ENCODE measurements around the gene MLLT6. TPM values are rescaled to one million over a fixed set of nuclear protein-coding genes. Genes with fewer than 3 reads are reported as not detected.

Gene MLLT6
- total RNA-seq, 1 experiment from 2014 or later: 48.0 TPM

GRCh38 chr17:38751808-38752307, 46.8 kb downstream of the MLLT6 start (continued):
- TF ChIP-seq FOXP4 (CRISPR knock-in tag; IDR thresholded peaks at IDR 0.05): 0 out of 2 replicates have a peak, but pooled peaks have one; percentile 17
- no peak for TF ChIP-seq NFYB (CRISPR knock-in tag; conservative IDR thresholded peaks at IDR 0.05; ENCODE audit: low read depth)
- peak; percentile 60; the same call in 1 of the 2 replicates for TF ChIP-seq ZBTB21 (CRISPR knock-in tag; IDR thresholded peaks at IDR 0.05; ENCODE audit: borderline replicate concordance)
- TF ChIP-seq, protein P1, sequence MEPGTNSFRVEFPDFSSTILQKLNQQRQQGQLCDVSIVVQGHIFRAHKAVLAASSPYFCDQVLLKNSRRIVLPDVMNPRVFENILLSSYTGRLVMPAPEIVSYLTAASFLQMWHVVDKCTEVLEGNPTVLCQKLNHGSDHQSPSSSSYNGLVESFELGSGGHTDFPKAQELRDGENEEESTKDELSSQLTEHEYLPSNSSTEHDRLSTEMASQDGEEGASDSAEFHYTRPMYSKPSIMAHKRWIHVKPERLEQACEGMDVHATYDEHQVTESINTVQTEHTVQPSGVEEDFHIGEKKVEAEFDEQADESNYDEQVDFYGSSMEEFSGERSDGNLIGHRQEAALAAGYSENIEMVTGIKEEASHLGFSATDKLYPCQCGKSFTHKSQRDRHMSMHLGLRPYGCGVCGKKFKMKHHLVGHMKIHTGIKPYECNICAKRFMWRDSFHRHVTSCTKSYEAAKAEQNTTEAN (CRISPR knock-in tag; IDR thresholded peaks at IDR 0.05): no peak
- no peak for TF ChIP-seq ATF1 (CRISPR knock-in tag; IDR thresholded peaks at IDR 0.05)
- 0 out of 2 replicates have a peak, but pooled peaks have one; percentile 19 for TF ChIP-seq CREB1 (CRISPR knock-in tag; IDR thresholded peaks at IDR 0.05)
- TF ChIP-seq ZNF138 (CRISPR knock-in tag; conservative IDR thresholded peaks at IDR 0.05): no peak
- no peak for TF ChIP-seq FOXK1 (CRISPR knock-in tag; IDR thresholded peaks at IDR 0.05)
- no peak for TF ChIP-seq GRHL2 (CRISPR knock-in tag; IDR thresholded peaks at IDR 0.05; ENCODE audit: insufficient replicate concordance, severe bottlenecking)
- TF ChIP-seq HMGA2 (CRISPR knock-in tag; IDR thresholded peaks at IDR 0.05): no peak
- TF ChIP-seq, protein P2, sequence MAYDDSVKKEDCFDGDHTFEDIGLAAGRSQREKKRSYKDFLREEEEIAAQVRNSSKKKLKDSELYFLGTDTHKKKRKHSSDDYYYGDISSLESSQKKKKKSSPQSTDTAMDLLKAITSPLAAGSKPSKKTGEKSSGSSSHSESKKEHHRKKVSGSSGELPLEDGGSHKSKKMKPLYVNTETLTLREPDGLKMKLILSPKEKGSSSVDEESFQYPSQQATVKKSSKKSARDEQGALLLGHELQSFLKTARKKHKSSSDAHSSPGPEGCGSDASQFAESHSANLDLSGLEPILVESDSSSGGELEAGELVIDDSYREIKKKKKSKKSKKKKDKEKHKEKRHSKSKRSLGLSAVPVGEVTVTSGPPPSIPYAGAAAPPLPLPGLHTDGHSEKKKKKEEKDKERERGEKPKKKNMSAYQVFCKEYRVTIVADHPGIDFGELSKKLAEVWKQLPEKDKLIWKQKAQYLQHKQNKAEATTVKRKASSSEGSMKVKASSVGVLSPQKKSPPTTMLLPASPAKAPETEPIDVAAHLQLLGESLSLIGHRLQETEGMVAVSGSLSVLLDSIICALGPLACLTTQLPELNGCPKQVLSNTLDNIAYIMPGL (CRISPR knock-in tag; IDR thresholded peaks at IDR 0.05): peak; percentile 97
- TF ChIP-seq RORB (CRISPR knock-in tag; IDR thresholded peaks at IDR 0.05): no peak
- no peak; the same call in 1 of the 2 replicates for TF ChIP-seq KAT7 (CRISPR knock-in tag; IDR thresholded peaks at IDR 0.05; ENCODE audit: borderline replicate concordance)
- TF ChIP-seq, protein P3, sequence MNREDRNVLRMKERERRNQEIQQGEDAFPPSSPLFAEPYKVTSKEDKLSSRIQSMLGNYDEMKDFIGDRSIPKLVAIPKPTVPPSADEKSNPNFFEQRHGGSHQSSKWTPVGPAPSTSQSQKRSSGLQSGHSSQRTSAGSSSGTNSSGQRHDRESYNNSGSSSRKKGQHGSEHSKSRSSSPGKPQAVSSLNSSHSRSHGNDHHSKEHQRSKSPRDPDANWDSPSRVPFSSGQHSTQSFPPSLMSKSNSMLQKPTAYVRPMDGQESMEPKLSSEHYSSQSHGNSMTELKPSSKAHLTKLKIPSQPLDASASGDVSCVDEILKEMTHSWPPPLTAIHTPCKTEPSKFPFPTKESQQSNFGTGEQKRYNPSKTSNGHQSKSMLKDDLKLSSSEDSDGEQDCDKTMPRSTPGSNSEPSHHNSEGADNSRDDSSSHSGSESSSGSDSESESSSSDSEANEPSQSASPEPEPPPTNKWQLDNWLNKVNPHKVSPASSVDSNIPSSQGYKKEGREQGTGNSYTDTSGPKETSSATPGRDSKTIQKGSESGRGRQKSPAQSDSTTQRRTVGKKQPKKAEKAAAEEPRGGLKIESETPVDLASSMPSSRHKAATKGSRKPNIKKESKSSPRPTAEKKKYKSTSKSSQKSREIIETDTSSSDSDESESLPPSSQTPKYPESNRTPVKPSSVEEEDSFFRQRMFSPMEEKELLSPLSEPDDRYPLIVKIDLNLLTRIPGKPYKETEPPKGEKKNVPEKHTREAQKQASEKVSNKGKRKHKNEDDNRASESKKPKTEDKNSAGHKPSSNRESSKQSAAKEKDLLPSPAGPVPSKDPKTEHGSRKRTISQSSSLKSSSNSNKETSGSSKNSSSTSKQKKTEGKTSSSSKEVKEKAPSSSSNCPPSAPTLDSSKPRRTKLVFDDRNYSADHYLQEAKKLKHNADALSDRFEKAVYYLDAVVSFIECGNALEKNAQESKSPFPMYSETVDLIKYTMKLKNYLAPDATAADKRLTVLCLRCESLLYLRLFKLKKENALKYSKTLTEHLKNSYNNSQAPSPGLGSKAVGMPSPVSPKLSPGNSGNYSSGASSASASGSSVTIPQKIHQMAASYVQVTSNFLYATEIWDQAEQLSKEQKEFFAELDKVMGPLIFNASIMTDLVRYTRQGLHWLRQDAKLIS (CRISPR knock-in tag; IDR thresholded peaks at IDR 0.05; ENCODE audit: borderline replicate concordance): no peak
- no peak; the same call in 1 of the 2 replicates for TF ChIP-seq PRRX2 (CRISPR knock-in tag; IDR thresholded peaks at IDR 0.05)
- no peak for TF ChIP-seq ZNF671 (CRISPR knock-in tag; IDR thresholded peaks at IDR 0.05)
- TF ChIP-seq ETV6 (CRISPR knock-in tag; IDR thresholded peaks at IDR 0.05): peak; percentile 47; the same call in 1 of the 2 replicates
- TF ChIP-seq ATF6 (CRISPR knock-in tag; IDR thresholded peaks at IDR 0.05): no peak
- no peak for TF ChIP-seq NFE2L1 (CRISPR knock-in tag; IDR thresholded peaks at IDR 0.05)
- TF ChIP-seq GTF2I (CRISPR knock-in tag; conservative IDR thresholded peaks at IDR 0.05): no peak
- TF ChIP-seq ZMAT4 (CRISPR knock-in tag; IDR thresholded peaks at IDR 0.05): no peak
- no peak for TF ChIP-seq JAZF1 (CRISPR knock-in tag; IDR thresholded peaks at IDR 0.05)
- 0 out of 2 replicates have a peak, but pooled peaks have one; percentile 26 for TF ChIP-seq USF2 (CRISPR knock-in tag; IDR thresholded peaks at IDR 0.05)
- no peak for TF ChIP-seq CTCF (IDR thresholded peaks at IDR 0.05)
- TF ChIP-seq TP53 (CRISPR knock-in tag; IDR thresholded peaks at IDR 0.05): no peak
- TF ChIP-seq CBFB (CRISPR knock-in tag; IDR thresholded peaks at IDR 0.05; ENCODE audit: low read depth): peak; percentile 53; the same call in 1 of the 2 replicates
- no peak for TF ChIP-seq ELF4 (CRISPR knock-in tag; IDR thresholded peaks at IDR 0.05; ENCODE audit: low read depth)
